K562 (cell line): ENCODE results near the gene UQCRHL. TPM values are rescaled to one million over a fixed set of nuclear protein-coding genes. Genes with fewer than 3 reads are reported as not detected.

ENCODE experiments used
- C11orf30 ChIP-seq: fragments of 450-650 bp; IDR thresholded peaks from 2 replicates; pipeline ENCODE4 v1.6.1; 2016; ENCODE audit warnings: low read depth, mild to moderate bottlenecking
- DIDO1 ChIP-seq: fragments of 450-650 bp; IDR thresholded peaks from 2 replicates; pipeline ENCODE4 v1.6.1; 2016; ENCODE audit warnings: low read depth, missing biosample characterization, missing genetic modification characterization
- ETS2 ChIP-seq: IDR thresholded peaks from 2 replicates; pipeline ENCODE4 v1.6.1; 2016; ENCODE audit warnings: borderline replicate concordance, missing genetic modification characterization, mild to moderate bottlenecking, moderate library complexity, missing compliant biosample characterization; ENCODE audit not compliant: poor library complexity, severe bottlenecking
- FOXM1 ChIP-seq, 2 experiments: fragments of 450-650 bp in 1 of 2; sonication (generic) in 1 of 2; formaldehyde crosslinking in 1 of 2; IDR thresholded peaks; 2 replicates each; pipeline versions ENCODE4 v1.6.1 to v1.9.0; 2017 to 2022; ENCODE audit warnings: low read depth in 2 of 2, mild to moderate bottlenecking in 2 of 2, missing genetic modification reagents in 1 of 2, moderate library complexity in 1 of 2
- GATAD2A ChIP-seq: fragments of 450-650 bp; IDR thresholded peaks from 2 replicates; pipeline ENCODE4 v1.6.1; 2017
- GMEB1 ChIP-seq: fragments of 250-450 bp; sonication (Bioruptor Pico); IDR thresholded peaks from 2 replicates; pipeline ENCODE4 v1.4.0; 2020; ENCODE audit warnings: mild to moderate bottlenecking
- HDAC6 ChIP-seq: IDR thresholded peaks from 2 replicates; pipeline ENCODE4 v1.6.1; 2012; ENCODE audit warnings: low read depth, mild to moderate bottlenecking, control low read depth, inconsistent platforms, low read length, moderate library complexity
- HNRNPK ChIP-seq: fragments of 200-400 bp; formaldehyde crosslinking; IDR thresholded peaks from one replicate; pipeline ENCODE4 v1.6.1; 2018; ENCODE audit warnings: mild to moderate bottlenecking, low read depth, low read length; ENCODE audit not compliant: poor library complexity, severe bottlenecking
- HNRNPL ChIP-seq: fragments of 200-400 bp; formaldehyde crosslinking; IDR thresholded peaks from 2 replicates; pipeline ENCODE4 v1.6.1; 2017; ENCODE audit warnings: low read depth, mild to moderate bottlenecking, low read length
- HOXB6 ChIP-seq: fragments of 250-450 bp; sonication (Bioruptor Pico); IDR thresholded peaks from 2 replicates; pipeline ENCODE4 v1.5.1; 2022; ENCODE audit warnings: mild to moderate bottlenecking, borderline replicate concordance
- HSF4 ChIP-seq: fragments of 250-450 bp; sonication (Bioruptor Pico); IDR thresholded peaks from 2 replicates; pipeline ENCODE4 v2.1.2; 2022; ENCODE audit warnings: mild to moderate bottlenecking, moderate library complexity, borderline replicate concordance
- KLF13 ChIP-seq: fragments of 450-650 bp; IDR thresholded peaks from 2 replicates; pipeline ENCODE4 v1.6.1; 2016; ENCODE audit warnings: missing genetic modification characterization, low read depth, mild to moderate bottlenecking, missing compliant biosample characterization, moderate library complexity, borderline replicate concordance
- MIER1 ChIP-seq: fragments of 450-650 bp; IDR thresholded peaks from 2 replicates; pipeline ENCODE4 v1.6.1; 2016; ENCODE audit warnings: antibody characterized with exemption, mild to moderate bottlenecking, low read depth
- MLX ChIP-seq, 2 experiments: fragments of 450-650 bp in 1 of 2; sonication (generic) in 1 of 2; formaldehyde crosslinking; conservative IDR thresholded peaks; 2 replicates each; pipeline versions ENCODE4 v1.4.0 to v1.8.1; 2020 to 2022; ENCODE audit warnings: mild to moderate bottlenecking in 1 of 2, missing genetic modification reagents in 1 of 2
- NFATC3 ChIP-seq: fragments of 450-650 bp; IDR thresholded peaks from 2 replicates; pipeline ENCODE4 v1.6.1; 2017; ENCODE audit warnings: mild to moderate bottlenecking
- RBM39 ChIP-seq: fragments of 200-400 bp; formaldehyde crosslinking; optimal IDR thresholded peaks from 2 replicates; pipeline ENCODE3; 2018; ENCODE audit warnings: low read depth, low read length
- SETDB1 ChIP-seq: IDR thresholded peaks from one replicate; pipeline ENCODE4 v1.6.1; 2012; ENCODE audit warnings: low read length, control low read depth, inconsistent platforms
- YY1 ChIP-seq, 3 experiments: IDR thresholded peaks; 2 replicates each; pipeline ENCODE4 v1.6.1; 2011; ENCODE audit warnings: low read length in 2 of 3, mild to moderate bottlenecking in 2 of 3, moderate library complexity in 2 of 3, borderline replicate concordance in 1 of 3, control low read depth in 1 of 3, low read depth in 1 of 3; ENCODE audit not compliant: insufficient read depth in 3 of 3, insufficient replicate concordance in 2 of 3, control insufficient read depth in 1 of 3, insufficient read length in 1 of 3; ENCODE audit errors: extremely low read depth in 1 of 3
- ZBTB11 ChIP-seq, 3 experiments: fragments of 200-800 bp in 1 of 3; fragments of 250-450 bp in 1 of 3; fragments of 450-650 bp in 1 of 3; sonication (Bioruptor Pico) in 1 of 3; sonication (Bioruptor generic) in 1 of 3; formaldehyde crosslinking in 1 of 3; IDR thresholded peaks; 2 replicates each; pipeline versions ENCODE4 v1.6.1 to v1.8.0; 2016 to 2022; ENCODE audit warnings: mild to moderate bottlenecking in 2 of 3, missing genetic modification characterization in 2 of 3, missing compliant biosample characterization in 1 of 3, moderate library complexity in 1 of 3
- ZBTB7A ChIP-seq: IDR thresholded peaks from 2 replicates; pipeline ENCODE4 v1.6.1; 2011; ENCODE audit warnings: low read depth, mild to moderate bottlenecking, low read length, moderate library complexity, borderline replicate concordance; ENCODE audit not compliant: control insufficient read depth
- ZNF57 ChIP-seq: fragments of 450-650 bp; formaldehyde crosslinking; IDR thresholded peaks from 2 replicates; pipeline ENCODE4 v1.4.0; 2020; ENCODE audit warnings: mild to moderate bottlenecking, moderate library complexity
- polyA plus RNA-seq, 8 experiments: library from polyadenylated mRNA; depleted of rRNA in 4 of 8; stranded (reverse) in 5 of 8; unstranded in 3 of 8; fragments of >200 nt; fragmentation: Nextera tagmentation in 2 of 8; fragmentation: Illumina TruSeq in 1 of 8; extraction: Ambion mirVana in 2 of 8; extraction: Trizol in 1 of 8; gene quantifications; 2 replicates each; pipeline versions ENCODE4 v1.2.1 to v1.2.3, GENCODE V29; 2011 to 2014; ENCODE audit warnings: inconsistent platforms in 1 of 8, missing spikeins in 1 of 8
- total RNA-seq, 7 experiments: library from RNA; depleted of rRNA in 6 of 7; stranded (reverse); fragments of >200 nt in 6 of 7; fragmentation: Illumina TruSeq in 2 of 7; extraction: Trizol in 2 of 7; gene quantifications; 2 replicates each; pipeline versions ENCODE4 v1.2.1 to v1.2.3, GENCODE V29; 2011 to 2021; ENCODE audit warnings: low replicate concordance in 1 of 7

Gene UQCRHL
- total and polyA plus RNA-seq, 9 of the 15 experiments (the other 6 are each of a cell fraction or from before 2014, with no cell fraction given): 5.1 to 41.3 (median 21.8) TPM

GRCh38 chr1:15849775-15850324 lies 42.4 kb upstream of the UQCRHL start (continued):
- TF ChIP-seq FOXM1 (IDR thresholded peaks at IDR 0.05; ENCODE audit: low read depth): peak; percentile 35; the same call in 1 of the 2 replicates
- no peak for TF ChIP-seq FOXM1 (CRISPR knock-in tag; IDR thresholded peaks at IDR 0.05; ENCODE audit: low read depth)
- no peak for TF ChIP-seq KLF13
- TF ChIP-seq HNRNPK: no peak
- peak; percentile 91 for TF ChIP-seq C11orf30
- TF ChIP-seq NFATC3: peak; percentile 44; the same call in 1 of the 2 replicates
- no peak for TF ChIP-seq RBM39
- TF ChIP-seq HDAC6: no peak
- peak in 1 of 3 experiments; percentile 64; a peak in 1 of 6 replicates for TF ChIP-seq ZBTB11 (CRISPR knock-in tag; IDR thresholded peaks at IDR 0.05)
- TF ChIP-seq GMEB1 (CRISPR knock-in tag): no peak
- TF ChIP-seq DIDO1 (tag): no peak; the same call in 1 of the 2 replicates
- no peak for TF ChIP-seq SETDB1
- TF ChIP-seq ZBTB7A: no peak
- no peak for TF ChIP-seq ETS2 (tag)
- no peak for TF ChIP-seq GATAD2A
- no peak; a peak in 1 of 4 replicates for TF ChIP-seq MLX (CRISPR knock-in tag; conservative IDR thresholded peaks at IDR 0.05)
- TF ChIP-seq YY1 (IDR thresholded peaks at IDR 0.05; ENCODE audit: borderline replicate concordance in 1 of 3, control insufficient read depth in 1 of 3, extremely low read depth in 1 of 3, insufficient read depth in 3 of 3, insufficient read length in 1 of 3, insufficient replicate concordance in 2 of 3, low read depth in 1 of 3, low read length in 2 of 3): peak; percentile 83 to 97 (median 92)
- no peak for TF ChIP-seq ZNF57 (CRISPR knock-in tag)
- no peak for TF ChIP-seq HSF4
- TF ChIP-seq HOXB6 (CRISPR knock-in tag): peak; percentile 64; the same call in 1 of the 2 replicates
- peak; percentile 69; the same call in 1 of the 2 replicates for TF ChIP-seq MIER1
- TF ChIP-seq HNRNPL: no peak
